ENCODE measurements around the gene TRAPPC11.

The TRAPPC11 gene

DNA sequence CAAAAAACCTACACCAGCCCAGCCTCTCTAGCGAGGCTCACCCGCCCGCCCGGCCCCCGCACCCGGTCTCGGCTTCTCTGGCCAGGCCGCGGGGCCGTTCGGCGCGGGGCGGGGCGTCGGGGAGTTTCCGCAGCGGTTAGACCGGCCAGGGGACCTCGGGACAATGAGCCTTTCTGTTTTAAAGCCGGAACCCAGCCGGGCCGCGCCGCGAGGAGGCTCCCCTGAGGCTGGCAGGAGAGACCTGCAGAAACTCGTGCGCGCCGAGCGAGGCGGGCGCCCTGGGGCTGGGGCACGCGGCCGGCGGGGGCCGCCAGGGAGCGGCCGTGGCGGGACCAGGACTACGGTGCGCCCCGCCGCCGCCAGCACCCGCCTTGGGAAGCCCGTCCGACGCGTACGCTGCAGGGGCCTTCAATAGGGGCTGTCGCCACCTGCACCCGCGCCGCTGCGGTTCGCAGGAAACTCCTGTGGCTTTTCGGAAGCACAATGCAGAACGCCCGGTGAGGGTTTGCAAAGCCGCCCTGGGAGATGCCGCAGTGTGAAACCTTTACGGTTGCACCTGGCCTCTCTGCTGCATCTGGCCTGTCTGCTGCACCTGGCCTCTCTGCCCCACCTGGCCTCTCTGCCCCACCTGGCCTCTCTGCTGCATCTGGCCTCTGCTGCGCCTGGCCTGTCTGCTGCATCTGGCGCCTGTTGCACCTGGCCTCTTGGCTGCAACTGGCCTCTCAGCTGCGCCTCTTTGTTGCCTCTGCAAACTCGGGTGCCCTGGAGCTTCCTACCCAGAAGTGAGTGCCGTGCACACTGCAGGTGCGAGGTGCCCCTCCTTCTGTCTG is 63.9 kb downstream of the TRAPPC11 start:
- peak; percentile 42 for DNase-seq

DNA sequence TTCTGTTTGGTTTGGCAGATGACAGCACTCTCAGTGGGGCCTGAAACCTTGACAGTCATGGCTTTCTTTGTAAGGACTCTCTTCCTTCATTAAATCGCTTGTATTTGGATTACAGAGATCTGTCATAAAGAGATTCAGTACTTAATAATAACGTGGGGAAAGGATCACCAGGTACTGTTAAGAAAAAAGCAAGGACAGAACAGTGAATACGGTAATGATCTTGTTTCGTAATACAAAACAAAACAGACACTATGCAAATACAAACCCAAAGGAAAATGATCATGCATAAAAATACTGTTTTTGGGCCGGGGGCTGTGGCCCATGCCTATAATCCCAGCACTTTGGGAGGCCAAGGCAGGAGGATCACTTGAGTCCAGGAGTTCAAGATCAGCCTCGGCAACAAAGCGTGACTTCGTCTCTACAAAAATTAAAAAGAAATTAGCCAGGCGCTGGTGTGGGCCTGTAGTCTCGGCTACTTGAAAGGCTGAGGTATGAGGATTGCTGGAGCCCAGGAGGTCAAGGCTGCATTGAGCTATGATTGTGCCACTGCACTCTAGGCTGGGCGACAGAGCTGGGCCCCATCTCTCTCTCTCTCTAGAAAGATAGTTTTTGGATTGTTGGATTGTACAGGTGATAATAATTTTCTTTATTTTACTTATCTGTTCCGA is 64.6 kb downstream of the TRAPPC11 start:
- DNase-seq: no peak

DNA sequence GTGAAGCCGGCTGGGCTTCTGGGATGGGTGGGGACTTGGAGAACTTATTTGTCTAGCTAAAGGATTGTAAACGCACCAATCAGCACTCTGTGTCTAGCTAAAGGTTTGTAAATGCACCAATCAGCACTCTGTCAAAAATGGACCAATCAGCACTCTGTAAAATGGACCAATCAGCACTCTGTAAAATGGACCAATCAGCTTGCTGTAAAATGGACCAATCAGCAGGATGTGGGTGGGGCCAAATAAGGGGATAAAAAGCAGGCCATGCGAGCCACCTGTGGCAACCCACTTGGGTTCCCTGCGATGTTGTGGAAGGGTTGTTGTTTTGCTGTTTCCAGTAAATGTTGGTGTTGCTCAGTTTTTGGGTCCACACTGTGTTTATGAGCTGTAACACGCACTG is 66.5 kb downstream of the TRAPPC11 start:
- peak in 1 of 2 donors; percentile 13 for DNase-seq

- no peak for DNase-seq
Measured at GRCh38 chr4:183727482-183727881, 68.4 kb downstream of the TRAPPC11 start.

DNA sequence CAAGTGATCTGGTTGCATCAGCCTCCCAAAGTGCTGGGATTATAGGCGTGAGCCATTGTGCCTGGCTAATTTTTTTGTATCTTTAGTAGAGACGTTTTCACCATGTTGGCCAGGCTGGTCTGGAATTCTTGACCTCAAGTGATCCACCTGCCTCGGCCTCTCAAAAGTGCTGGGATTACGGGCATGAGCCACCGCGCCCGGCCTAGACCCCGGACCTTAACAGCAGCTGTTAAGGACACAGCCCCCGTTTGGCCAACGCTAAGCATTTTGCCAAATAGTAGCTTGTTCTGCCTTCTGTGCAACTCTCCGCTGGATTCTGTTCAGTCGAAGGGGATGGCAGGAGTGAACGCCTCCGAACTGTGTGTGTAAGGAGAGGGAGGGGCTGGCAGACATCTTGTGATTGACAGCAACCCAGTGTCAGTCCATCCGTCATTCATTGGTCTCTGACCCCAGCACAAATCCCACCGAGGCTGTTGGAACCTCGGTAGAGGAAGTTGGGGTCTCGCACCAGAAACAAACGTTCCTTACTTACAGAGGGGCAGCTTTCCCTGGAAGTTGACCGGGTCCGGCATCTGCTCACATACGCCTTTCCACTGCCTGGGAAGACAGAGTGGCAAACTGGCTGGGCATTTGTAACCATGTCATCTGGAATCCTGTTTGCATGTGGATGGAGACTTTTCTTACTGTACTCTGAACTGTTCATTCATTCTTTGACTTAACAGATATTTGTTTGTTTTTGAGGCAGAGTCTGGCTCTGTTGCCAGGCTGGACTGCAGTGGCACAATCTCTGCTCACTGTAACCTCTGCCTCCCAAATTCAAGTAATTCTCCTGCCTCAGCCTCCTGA is 69.4 kb downstream of the TRAPPC11 start:
- no peak for DNase-seq

GRCh38 chr4:183729069-183729406 is 69.9 kb downstream of the TRAPPC11 start:
- DNase-seq: no peak

DNA sequence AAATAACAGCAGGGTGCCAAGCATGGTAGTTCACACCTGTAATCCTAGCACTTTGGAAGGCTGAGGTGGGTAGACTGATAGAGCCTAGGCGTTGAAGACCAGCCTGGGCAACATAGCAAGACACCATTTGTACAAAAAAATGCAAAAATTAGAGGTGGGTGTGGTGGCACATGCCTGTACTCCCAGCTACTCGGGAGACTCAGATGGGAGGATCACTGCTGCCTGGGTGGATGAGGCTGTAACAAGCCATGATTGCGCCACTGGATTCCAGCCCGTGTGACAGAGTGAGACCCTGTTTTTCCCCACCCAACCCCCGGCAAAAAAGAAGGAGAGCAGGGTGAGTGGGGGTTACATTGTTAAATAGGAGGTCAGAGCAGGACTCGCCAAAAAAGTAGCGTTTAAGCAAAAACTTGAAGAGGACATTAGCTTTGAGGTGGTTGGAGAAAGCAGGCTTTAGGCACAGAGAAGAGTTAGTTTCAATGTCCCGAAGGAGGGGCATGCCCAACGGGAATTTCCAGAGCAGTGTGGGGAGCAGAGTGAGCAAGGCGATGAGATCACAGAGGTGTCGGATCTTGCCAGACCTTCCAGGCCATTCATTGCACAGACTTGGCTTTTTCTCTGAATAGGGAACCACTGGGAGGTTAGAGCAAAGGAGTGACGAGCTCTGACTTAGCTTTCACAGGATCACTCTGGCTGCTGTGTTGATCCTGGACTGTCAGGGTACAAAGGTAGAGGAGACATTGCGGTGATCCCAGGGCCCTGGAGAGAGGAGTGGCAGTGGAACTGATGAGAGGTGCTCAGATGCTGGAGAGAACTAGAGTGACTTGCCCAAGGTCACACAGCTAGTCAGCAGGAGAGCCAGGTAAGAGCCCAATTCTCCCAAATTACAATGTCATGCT is 70.6 kb downstream of the TRAPPC11 start:
- DNase-seq: no peak

DNA sequence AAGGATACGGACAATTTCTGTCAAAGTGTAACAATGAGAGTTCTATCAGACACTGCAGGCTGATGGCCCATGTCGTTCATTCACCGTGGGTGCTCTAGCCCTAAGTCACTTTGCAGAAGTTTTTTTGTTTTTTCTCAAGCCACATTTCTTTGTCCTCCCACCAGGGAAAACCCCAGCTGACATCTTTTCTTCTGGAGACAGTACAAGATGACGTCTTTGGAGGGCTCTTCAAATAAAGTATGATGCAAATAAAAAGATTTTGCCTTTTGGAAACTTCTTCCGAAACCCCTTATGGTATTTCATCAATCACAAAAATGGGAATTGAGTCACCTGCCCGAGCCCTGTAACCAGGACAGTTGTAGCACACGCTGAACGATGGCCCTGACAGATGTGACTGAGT is 73.2 kb downstream of the TRAPPC11 start:
- no peak for DNase-seq

DNA sequence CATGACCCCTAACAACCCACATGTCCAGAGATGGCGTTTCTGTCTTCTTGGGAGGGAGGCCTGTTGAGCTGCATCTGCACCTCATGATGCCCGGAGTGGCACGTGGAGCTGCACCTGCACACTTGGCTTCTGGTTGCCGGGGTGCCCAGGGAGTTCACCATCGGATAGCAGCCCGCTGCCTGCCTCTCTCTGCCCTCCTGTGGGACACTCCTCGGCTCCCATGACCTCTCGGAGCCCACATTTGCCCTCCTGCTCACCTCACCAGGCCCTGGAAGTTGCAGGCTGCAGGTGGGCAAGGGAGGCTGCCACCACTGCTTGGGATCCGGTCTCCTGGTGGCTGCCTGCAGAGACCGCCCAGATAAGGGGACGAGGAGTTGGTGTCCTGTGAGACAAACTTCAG is 74.1 kb downstream of the TRAPPC11 start:
- DNase-seq: no peak

DNA sequence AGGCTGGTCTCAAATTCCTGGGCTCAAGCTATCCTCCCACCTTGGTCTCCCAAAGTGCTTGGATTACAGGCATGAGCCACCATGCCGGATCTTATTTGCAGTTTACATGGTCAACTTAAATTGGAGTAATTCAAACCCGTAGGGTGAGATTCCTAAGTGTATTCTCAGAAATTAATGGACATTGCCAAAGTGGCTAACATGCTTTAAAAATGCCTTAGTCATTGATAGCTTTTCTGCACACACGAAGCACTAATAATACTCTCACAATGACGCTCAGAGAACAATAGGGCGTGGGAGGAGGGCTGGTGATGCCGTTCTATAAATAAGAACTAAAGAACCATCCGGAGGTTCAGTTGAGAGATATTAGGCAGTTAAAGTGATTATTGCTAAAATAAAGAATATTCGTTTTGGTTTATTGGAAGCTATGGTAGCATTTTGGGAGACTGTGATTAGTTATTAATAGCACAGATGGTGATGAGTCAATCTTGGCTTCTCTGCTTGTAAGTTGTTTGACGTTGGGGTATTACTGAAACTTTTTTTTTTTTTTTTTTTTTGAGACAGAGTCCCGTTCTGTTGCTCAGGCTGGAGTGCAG is 79.1 kb downstream of the TRAPPC11 start:
- DNase-seq: no peak

- no peak for DNase-seq
Measured at GRCh38 chr4:183738961-183739360, 79.9 kb downstream of the TRAPPC11 start.

GRCh38 chr4:183746305-183747229 is 87.5 kb downstream of the TRAPPC11 start:
- no peak for DNase-seq

DNA sequence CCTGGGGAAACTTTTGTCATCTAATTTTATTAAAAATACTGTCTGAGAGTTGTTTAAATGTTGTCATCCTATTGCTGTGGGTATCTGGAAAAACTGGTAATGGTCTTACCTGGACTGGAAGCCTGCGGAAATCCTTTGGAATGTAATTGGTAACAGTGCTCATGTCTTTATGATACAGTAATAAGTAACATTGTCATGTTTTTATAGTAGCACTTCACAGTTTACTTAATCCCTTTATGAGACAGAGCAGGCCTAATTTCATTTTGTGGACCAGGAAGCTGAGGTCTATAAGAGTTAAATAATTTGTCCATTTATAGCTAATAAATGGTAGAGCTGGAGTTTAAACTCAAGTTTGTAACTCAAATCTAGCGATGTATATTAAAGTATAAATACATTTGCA is 88.3 kb downstream of the TRAPPC11 start:
- DNase-seq: no peak

DNA sequence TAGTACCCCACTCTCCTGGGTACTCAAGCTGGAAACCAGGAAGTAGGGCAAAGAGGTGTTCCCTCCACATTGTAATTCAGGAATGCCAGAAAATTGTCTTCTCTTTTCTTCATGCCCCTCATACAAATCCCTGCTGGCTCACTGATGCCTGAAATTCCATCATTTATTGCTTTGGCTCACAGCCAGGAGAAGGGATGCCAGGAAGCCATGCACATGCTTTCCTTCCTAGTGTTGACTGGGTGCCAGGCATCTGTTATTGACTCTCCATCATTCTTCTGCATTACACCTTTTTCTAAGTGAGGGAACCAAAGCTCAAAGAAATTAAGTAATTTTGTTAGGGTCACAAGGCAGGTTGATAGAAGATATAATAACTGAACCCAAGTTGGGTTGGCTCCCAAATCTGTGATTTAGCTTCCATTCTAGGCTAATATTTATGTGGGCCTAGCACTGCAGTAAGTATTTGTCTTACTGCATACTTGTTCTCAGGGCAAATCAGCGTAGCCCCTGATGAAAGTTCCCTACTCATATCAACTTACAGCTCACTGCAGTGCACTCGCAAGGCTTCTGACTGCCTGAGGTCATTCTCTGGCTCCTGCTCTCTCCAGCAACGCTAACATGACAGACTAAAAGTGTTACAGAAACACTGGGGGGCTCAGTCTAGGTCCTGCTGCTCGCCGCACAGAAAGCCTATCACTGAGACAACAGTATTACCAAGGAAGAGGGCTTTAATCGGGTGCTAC is 89.0 kb downstream of the TRAPPC11 start:
- DNase-seq: no peak

DNA sequence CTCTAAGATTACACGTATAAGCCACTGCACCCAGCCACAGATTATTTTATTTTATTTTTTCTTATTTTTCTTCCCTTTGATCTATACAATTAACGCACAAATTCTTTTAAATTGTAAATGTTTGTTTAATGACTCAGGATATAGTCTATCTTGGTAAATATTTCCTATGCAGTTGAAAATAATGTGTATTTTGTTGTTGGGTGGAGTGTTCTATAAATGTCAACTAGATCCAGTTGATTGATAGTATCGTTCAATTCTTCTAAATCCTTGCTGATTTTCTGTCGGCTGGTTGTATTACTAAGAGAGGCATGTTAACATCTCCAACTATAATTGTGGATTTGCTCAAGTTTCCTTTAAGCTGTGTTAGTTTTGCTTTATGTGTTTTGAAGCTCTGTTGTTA is 92.0 kb downstream of the TRAPPC11 start:
- no peak for DNase-seq

DNA sequence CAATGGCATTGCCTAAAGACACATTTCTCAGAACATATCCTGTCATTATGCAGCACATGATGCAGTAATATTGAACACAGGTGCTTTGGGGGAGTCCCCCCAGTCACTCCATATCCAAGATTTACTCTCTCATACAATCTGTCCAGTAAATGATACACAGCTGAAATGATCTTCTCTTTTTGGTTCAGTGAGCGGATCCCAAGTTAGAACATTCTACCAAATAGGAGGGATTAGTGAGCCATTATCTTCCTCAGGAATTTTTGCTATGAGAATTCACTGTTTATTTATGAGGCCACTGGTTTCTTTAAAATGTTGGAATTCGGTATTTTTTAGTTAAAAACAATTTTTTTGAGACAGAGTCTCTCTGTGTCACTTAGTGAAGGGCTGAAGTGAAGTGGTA is 96.5 kb downstream of the TRAPPC11 start:
- no peak for DNase-seq

DNA sequence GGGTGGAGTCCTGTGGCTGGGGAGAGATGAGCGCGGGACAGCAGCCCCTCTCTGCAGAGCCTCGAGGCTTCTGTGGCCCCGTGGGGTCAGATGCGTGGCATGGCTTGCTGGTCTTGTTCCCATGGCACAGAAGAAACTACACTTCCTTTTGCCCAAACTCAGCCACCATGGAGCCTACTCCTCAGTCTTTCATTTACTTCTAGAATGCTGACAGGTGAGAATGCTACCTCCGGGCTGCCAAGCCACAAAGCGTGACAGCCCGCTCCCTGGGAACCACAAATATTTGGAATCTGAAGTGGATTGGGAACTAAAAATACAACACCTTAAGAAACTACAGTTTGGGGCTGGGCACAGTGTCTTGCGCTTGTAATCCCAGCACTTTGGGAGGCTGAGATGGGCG is 98.0 kb downstream of the TRAPPC11 start:
- DNase-seq: no peak

- DNase-seq: no peak
Measured at GRCh38 chr4:183758061-183758757, 99.1 kb downstream of the TRAPPC11 start.

DNA sequence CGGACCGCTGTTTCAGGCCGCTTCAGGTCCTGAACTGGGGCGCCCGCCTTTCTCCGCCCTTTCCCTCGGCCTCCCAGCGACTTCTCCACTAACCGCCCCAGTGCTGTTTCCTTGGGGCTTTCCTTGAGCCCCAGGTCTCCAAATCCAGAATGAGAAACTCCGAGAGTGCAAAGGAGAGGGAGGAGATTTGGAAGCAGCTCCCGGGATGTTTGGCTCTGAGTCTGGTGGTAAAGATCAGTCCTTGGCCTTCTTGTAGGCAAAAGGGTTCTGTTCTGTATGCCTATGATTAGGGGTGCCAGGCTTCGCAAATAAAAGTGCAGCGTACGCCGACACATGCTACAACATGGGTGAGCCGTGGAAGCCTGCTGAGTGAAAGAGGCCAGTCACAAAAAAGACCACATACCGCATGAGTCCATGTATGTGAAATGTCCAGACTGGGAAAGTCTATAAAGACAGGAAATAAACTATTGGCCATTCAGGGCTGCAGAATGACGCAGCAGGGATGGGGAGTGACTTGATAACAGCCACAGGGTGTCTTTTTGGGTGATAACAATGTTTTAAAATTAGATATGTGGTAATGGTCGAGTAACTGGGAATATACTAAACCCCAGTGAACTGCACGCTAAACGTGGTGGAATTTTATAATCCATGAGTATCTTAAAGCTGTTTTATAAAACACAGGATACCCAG is 99.8 kb downstream of the TRAPPC11 start:
- DNase-seq: no peak
